Lower leg skin (tissue), 3 donors: ENCODE results near the gene SCAANT1.

Experiments used
- POLR2A ChIP-seq, 2 donors: fragments of 450-650 bp; IDR thresholded peaks; one replicate each; pipeline ENCODE4 v1.6.1; 2016 to 2017; ENCODE audit warnings: antibody characterized with exemption in 2 of 2, mild to moderate bottlenecking in 1 of 2, moderate library complexity in 1 of 2
- TF ChIP-seq, protein P1 (sequence below), 3 donors: fragments of 450-650 bp; IDR thresholded peaks; one replicate each; pipeline ENCODE4 v1.5.1; 2016; ENCODE audit warnings: antibody characterized with exemption in 3 of 3, mild to moderate bottlenecking in 3 of 3, moderate library complexity in 2 of 3

DNA sequence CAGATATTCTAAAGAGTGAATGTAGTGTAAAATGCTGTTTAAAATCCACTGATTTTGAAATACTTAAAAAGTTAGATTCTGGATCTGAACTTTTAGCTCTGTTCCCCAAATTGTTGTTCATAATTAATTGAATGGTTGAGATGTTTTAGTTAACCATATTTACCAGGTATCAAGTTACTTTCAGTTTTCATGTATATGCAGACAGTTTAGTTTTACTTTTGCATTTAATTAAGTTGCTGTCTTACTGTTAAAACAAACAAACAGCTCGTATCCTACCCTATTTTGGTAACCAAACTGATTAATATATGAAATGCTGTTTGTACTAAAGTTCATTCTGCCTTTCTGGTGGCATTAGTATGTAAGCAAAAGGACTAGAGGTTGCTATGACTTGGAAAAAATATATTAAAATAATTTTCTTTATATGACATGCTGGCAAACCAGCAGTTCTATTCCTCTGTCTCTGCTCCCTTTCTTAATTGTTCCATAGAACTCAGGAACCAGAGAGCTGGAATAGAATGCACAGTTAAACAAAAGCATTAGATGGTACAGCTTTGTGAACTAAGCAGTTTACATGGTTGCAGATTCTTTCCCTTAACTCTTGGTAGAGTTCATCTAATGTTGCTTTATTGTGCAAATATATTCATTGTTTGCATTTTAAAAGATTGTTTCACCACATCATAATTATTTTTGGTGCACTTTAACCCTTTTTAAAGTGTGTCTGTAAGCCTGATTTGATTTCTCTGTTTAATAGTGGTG lies 39.5 kb upstream of the SCAANT1 start:
- TF ChIP-seq, protein P1, sequence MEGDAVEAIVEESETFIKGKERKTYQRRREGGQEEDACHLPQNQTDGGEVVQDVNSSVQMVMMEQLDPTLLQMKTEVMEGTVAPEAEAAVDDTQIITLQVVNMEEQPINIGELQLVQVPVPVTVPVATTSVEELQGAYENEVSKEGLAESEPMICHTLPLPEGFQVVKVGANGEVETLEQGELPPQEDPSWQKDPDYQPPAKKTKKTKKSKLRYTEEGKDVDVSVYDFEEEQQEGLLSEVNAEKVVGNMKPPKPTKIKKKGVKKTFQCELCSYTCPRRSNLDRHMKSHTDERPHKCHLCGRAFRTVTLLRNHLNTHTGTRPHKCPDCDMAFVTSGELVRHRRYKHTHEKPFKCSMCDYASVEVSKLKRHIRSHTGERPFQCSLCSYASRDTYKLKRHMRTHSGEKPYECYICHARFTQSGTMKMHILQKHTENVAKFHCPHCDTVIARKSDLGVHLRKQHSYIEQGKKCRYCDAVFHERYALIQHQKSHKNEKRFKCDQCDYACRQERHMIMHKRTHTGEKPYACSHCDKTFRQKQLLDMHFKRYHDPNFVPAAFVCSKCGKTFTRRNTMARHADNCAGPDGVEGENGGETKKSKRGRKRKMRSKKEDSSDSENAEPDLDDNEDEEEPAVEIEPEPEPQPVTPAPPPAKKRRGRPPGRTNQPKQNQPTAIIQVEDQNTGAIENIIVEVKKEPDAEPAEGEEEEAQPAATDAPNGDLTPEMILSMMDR (IDR thresholded peaks at IDR 0.05), result no peak
- TF ChIP-seq POLR2A (IDR thresholded peaks at IDR 0.05), result no peak
